Measurements from ENCODE around the gene THAP12. TPM values are rescaled to one million over a fixed set of nuclear protein-coding genes. Genes with fewer than 3 reads are reported as not detected.

THAP12 gene
- total RNA-seq, 1 experiment from 2014 or later = 44.1 TPM

DNA sequence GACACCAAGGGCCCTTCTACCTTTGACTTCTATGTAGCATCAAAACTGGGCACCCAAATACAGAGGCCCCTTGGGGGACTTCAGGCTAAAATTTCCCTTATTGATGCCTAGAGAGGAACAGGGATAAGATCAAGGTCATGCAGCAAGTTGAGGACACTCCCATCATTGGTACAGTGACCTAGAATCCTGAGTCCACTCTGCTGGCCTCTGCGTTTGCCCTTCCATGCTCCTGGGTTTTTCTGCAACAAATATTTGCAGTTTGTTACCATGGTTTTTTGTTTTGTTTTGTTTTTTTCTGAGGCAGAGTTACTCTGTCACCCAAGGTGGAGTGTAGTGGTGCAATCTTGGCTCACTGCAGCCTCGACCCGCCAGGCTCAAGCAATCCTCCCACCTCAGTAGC is 64.2 kb downstream of the THAP12 start:
- intact Hi-C loops (cut with micrococcal nuclease) = loop anchor here (5.0 kb wide), 2 partner anchors 719 to 769 kb away; no protein-coding TSS in a partner anchor
- DNase-seq (ENCODE audit: low read depth, low spot score) = no peak

More for the DNA sequence above, 64.2 kb downstream of the THAP12 start:
- ChIA-PET RAD21 (ENCODE audit: low non-redundant PET in 1 of 2, low total read pairs in 2 of 2, uncharacterized antibody in 2 of 2, unreplicated experiment in 2 of 2) (interaction anchor here in 1 of 2 experiments (1.0 kb wide), 1 partner anchor 109 kb away, joined by 3 read pairs; no protein-coding TSS in a partner anchor), CTCF (interaction anchor here (0.6 to 4.6 kb wide), 2 partner anchors 108 to 191 kb away, joined by 3 to 62 read pairs; partner anchors contain the start of gene WNT11), POLR2A (no interaction called here)
- TF ChIP-seq POLR2AphosphoS5 (IDR thresholded peaks at IDR 0.05; ENCODE audit: low read depth, low read length) = no peak
- TF ChIP-seq, protein P1, sequence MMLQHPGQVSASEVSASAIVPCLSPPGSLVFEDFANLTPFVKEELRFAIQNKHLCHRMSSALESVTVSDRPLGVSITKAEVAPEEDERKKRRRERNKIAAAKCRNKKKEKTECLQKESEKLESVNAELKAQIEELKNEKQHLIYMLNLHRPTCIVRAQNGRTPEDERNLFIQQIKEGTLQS (IDR thresholded peaks at IDR 0.05) = no peak
- TF ChIP-seq EZH2 (IDR thresholded peaks at IDR 0.05) = no peak
- TF ChIP-seq, protein P2, sequence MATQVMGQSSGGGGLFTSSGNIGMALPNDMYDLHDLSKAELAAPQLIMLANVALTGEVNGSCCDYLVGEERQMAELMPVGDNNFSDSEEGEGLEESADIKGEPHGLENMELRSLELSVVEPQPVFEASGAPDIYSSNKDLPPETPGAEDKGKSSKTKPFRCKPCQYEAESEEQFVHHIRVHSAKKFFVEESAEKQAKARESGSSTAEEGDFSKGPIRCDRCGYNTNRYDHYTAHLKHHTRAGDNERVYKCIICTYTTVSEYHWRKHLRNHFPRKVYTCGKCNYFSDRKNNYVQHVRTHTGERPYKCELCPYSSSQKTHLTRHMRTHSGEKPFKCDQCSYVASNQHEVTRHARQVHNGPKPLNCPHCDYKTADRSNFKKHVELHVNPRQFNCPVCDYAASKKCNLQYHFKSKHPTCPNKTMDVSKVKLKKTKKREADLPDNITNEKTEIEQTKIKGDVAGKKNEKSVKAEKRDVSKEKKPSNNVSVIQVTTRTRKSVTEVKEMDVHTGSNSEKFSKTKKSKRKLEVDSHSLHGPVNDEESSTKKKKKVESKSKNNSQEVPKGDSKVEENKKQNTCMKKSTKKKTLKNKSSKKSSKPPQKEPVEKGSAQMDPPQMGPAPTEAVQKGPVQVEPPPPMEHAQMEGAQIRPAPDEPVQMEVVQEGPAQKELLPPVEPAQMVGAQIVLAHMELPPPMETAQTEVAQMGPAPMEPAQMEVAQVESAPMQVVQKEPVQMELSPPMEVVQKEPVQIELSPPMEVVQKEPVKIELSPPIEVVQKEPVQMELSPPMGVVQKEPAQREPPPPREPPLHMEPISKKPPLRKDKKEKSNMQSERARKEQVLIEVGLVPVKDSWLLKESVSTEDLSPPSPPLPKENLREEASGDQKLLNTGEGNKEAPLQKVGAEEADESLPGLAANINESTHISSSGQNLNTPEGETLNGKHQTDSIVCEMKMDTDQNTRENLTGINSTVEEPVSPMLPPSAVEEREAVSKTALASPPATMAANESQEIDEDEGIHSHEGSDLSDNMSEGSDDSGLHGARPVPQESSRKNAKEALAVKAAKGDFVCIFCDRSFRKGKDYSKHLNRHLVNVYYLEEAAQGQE (IDR thresholded peaks at IDR 0.05; ENCODE audit: low read depth) = no peak
- TF ChIP-seq, protein P3, sequence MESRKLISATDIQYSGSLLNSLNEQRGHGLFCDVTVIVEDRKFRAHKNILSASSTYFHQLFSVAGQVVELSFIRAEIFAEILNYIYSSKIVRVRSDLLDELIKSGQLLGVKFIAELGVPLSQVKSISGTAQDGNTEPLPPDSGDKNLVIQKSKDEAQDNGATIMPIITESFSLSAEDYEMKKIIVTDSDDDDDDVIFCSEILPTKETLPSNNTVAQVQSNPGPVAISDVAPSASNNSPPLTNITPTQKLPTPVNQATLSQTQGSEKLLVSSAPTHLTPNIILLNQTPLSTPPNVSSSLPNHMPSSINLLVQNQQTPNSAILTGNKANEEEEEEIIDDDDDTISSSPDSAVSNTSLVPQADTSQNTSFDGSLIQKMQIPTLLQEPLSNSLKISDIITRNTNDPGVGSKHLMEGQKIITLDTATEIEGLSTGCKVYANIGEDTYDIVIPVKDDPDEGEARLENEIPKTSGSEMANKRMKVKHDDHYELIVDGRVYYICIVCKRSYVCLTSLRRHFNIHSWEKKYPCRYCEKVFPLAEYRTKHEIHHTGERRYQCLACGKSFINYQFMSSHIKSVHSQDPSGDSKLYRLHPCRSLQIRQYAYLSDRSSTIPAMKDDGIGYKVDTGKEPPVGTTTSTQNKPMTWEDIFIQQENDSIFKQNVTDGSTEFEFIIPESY (IDR thresholded peaks at IDR 0.05; ENCODE audit: extremely low read depth, insufficient replicate concordance, low read length) = no peak
- no peak for TF ChIP-seq CTCF (IDR thresholded peaks at IDR 0.05 in 2 of 3, conservative IDR thresholded peaks at IDR 0.05 in 1 of 3; ENCODE audit: borderline replicate concordance in 1 of 3, insufficient read depth in 1 of 3, low read depth in 2 of 3, low read length in 2 of 3)
- TF ChIP-seq RAD21 (IDR thresholded peaks at IDR 0.05; ENCODE audit: low read depth) = no peak
- TF ChIP-seq, protein P4, sequence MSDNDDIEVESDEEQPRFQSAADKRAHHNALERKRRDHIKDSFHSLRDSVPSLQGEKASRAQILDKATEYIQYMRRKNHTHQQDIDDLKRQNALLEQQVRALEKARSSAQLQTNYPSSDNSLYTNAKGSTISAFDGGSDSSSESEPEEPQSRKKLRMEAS (IDR thresholded peaks at IDR 0.05) = no peak
- TF ChIP-seq JUND (IDR thresholded peaks at IDR 0.05) = no peak
- no peak for TF ChIP-seq EZH2phosphoT487 (IDR thresholded peaks at IDR 0.05; ENCODE audit: borderline replicate concordance)
- no peaks in the 10 kb centered on the region for H3K79me2 ChIP-seq (ENCODE audit: insufficient read depth, low read length)
- no peaks in the 10 kb centered on the region for H3K4me1 ChIP-seq (ENCODE audit: control insufficient read depth in 1 of 2, insufficient read depth in 2 of 2, low read length in 2 of 2)
- H3K27ac ChIP-seq (ENCODE audit: low read depth, low read length) = no peak overlapping the region
- no peak overlapping the region for H3K9ac ChIP-seq (ENCODE audit: low read length)
- H2AFZ ChIP-seq (ENCODE audit: low read depth, low read length, poor library complexity, severe bottlenecking) = no peak overlapping the region
- H3K4me2 ChIP-seq (ENCODE audit: low read length) = no peak overlapping the region
- no peak for ATAC-seq
- no peaks in the 10 kb centered on the region for H3K9me2 ChIP-seq (ENCODE audit: insufficient read depth)
- no peaks in the 10 kb centered on the region for H4K20me1 ChIP-seq (ENCODE audit: insufficient read depth)
- no peaks in the 10 kb centered on the region for H3K9me3 ChIP-seq (ENCODE audit: control insufficient read depth in 1 of 2, insufficient read depth in 1 of 2, low read depth in 1 of 2, low read length in 2 of 2)
- H3K27me3 ChIP-seq (ENCODE audit: insufficient read depth, low read length) = no peaks in the 10 kb centered on the region
- no TSS peak for BruUV-seq (replicated peaks)
- no peak overlapping the region for H3K4me3 ChIP-seq (replicated peaks in 1 of 2; ENCODE audit: low read depth in 1 of 2, low read length in 2 of 2)
- H3K36me3 ChIP-seq (ENCODE audit: control insufficient read depth in 1 of 2, insufficient read depth in 2 of 2, low read length in 2 of 2) = no peaks in the 10 kb centered on the region
